Hepatocyte (in vitro differentiated cells): Measurements from ENCODE around the gene LCLAT1.

Experiments
- CTCF ChIP-seq: fragments of 200-600 bp; sonication (generic); IDR thresholded peaks from 2 replicates; pipeline ENCODE4 v1.5.1; 2016; ENCODE audit warnings: antibody characterized with exemption, mild to moderate bottlenecking; ENCODE audit not compliant: poor library complexity
- EZH2phosphoT487 ChIP-seq: fragments of 200-600 bp; sonication (generic); IDR thresholded peaks from one replicate; pipeline ENCODE4 v1.6.1; 2018; ENCODE audit warnings: antibody characterized with exemption, mild to moderate bottlenecking, low read depth, moderate library complexity; ENCODE audit not compliant: unreplicated experiment, severe bottlenecking

DNA sequence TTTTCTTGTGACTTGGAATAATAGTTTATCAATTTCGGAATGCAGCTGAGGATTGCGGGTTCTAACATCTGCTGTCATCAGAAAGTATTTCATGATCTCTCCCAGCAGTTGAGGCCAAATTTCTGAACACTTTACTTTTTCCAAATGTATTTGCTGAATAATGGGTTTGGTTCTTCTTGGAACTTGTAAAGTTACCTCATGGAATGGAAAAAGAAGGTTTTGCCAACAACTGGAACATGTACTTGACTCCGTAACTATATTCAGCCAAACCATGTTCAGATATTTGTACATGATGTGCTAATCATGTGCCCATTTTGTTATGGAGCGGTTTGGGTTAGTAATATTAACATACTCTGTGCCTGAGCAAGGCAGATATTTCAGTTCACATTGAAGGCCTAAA is 119.6 kb downstream of the LCLAT1 start:
- no peak for TF ChIP-seq EZH2phosphoT487
- TF ChIP-seq CTCF, result no peak
